ENCODE measurements around the gene SEMA7A.

SEMA7A gene

DNA sequence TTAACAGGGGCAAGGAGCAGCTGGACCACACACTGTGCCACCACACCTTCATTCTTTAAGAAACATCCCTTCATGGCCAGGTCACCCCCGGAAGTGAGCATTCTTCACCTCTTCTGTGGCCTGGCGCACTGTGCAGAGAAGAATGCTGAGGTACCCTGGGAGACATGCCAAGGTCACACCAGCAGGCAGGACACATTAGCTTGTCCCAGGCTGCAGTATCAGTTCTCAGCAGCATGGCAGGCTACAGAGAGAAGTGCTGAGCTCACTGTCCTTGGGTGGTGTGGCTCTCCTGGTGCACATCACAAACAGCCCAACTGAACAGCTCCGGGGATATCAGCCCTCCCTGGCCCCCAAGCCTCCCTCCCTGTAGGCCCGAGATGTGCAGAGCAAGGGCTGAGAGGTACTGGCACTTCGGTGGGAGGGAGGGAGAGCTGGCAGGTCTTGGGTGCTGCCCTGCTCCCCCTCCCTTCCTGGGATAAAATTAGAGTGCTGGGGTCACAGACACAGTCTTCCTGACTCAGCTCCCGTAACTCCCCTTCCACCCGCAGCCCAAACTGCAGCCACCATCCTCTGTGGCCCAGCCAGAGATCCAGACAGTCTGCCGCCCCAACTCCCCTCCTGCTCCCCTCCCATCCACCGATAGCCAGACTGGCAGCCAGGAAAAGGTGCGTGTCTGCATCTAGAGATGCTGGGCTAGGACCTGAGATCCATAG lies 13.4 kb downstream of the SEMA7A start:
- Histone ChIP-seq H3K4me1 (ENCODE audit: control insufficient read depth, insufficient read depth, low read length) (peaks cover 32% of the 10 kb centered on the region), H3K27ac (ENCODE audit: low read depth, low read length) (no peak overlapping the region), H3K4me3 (ENCODE audit: low read depth, low read length) (no peak overlapping the region), H3K27me3 (ENCODE audit: control insufficient read depth, insufficient read depth, low read length) (no peaks in the 10 kb centered on the region), H3K36me3 (ENCODE audit: control insufficient read depth, insufficient read depth, low read length) (peaks cover 16% of the 10 kb centered on the region), H3K9ac (ENCODE audit: low read depth, low read length) (no peak overlapping the region), H3K9me3 (ENCODE audit: control insufficient read depth, insufficient read depth, low read length) (no peaks in the 10 kb centered on the region)

- peaks cover 19% of the 10 kb centered on the region for H3K36me3 ChIP-seq (ENCODE audit: control insufficient read depth, insufficient read depth, low read length)
- H3K27me3 ChIP-seq (ENCODE audit: control insufficient read depth, insufficient read depth, low read length): no peaks in the 10 kb centered on the region
- H3K4me1 ChIP-seq (ENCODE audit: control insufficient read depth, insufficient read depth, low read length): peaks cover 32% of the 10 kb centered on the region
- H3K9ac ChIP-seq (ENCODE audit: low read depth, low read length): no peak overlapping the region
- H3K9me3 ChIP-seq (ENCODE audit: control insufficient read depth, insufficient read depth, low read length): no peaks in the 10 kb centered on the region
- H3K27ac ChIP-seq (ENCODE audit: low read depth, low read length): no peak overlapping the region
- H3K4me3 ChIP-seq (ENCODE audit: low read depth, low read length): no peak overlapping the region
These were observed 14.3 kb downstream of the SEMA7A start for GRCh38 chr15:74419432-74419831.

- no peak overlapping the region for H3K4me3 ChIP-seq (ENCODE audit: low read depth, low read length)
- H3K4me1 ChIP-seq (ENCODE audit: control insufficient read depth, insufficient read depth, low read length): peaks cover 31% of the 10 kb centered on the region
- no peaks in the 10 kb centered on the region for H3K27me3 ChIP-seq (ENCODE audit: control insufficient read depth, insufficient read depth, low read length)
- H3K27ac ChIP-seq (ENCODE audit: low read depth, low read length): no peak overlapping the region
- H3K9ac ChIP-seq (ENCODE audit: low read depth, low read length): no peak overlapping the region
- H3K36me3 ChIP-seq (ENCODE audit: control insufficient read depth, insufficient read depth, low read length): peaks cover 21% of the 10 kb centered on the region
- H3K9me3 ChIP-seq (ENCODE audit: control insufficient read depth, insufficient read depth, low read length): no peaks in the 10 kb centered on the region
These were observed 15.0 kb downstream of the SEMA7A start for GRCh38 chr15:74418575-74419338.

DNA sequence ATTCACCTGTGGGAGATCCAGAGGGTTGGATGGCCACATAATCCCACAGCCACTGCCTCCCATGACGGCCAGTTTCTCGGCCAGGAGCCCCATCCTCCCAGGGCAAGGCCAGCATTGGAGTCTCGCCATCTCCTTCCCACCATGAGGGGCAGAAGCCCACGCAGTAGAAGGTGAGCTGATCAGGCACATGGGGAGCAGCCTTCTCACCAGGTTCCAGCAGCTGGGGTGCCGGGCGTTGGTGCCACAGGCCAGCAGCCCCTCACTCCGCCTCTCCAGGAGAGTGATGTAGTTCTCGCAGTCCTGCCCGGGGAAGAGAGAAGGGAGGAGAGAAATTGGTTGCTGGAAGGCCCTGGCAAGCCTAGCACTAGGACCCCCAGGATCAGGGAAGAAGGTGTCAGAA lies 16.1 kb downstream of the SEMA7A start:
- Histone ChIP-seq H3K9me3 (ENCODE audit: control insufficient read depth, insufficient read depth, low read length) (no peaks in the 10 kb centered on the region), H3K9ac (ENCODE audit: low read depth, low read length) (no peak overlapping the region), H3K4me3 (ENCODE audit: low read depth, low read length) (no peak overlapping the region), H3K27me3 (ENCODE audit: control insufficient read depth, insufficient read depth, low read length) (no peaks in the 10 kb centered on the region), H3K36me3 (ENCODE audit: control insufficient read depth, insufficient read depth, low read length) (peaks cover 31% of the 10 kb centered on the region), H3K4me1 (ENCODE audit: control insufficient read depth, insufficient read depth, low read length) (peaks cover 20% of the 10 kb centered on the region), H3K27ac (ENCODE audit: low read depth, low read length) (no peak overlapping the region)

DNA sequence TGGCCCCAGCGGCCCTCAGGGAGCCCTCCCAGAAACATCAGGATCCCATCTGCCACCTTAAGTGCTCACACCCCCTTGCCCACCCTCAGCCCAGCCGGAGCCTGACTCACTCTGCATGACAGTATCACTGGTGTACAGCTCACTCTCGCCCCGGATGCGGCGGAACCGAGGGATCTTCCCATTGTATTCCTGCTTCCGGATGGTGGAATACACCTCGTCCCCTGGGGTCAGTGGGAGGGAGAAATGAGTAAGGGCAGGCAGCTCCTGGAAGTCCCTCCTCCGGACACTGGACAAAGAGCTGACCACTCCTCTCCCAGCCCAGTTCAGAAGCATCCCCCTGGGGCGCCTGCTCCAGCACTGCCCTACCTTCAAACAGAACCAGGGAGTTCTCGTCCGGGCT lies 16.5 kb downstream of the SEMA7A start:
- Histone ChIP-seq H3K9me3 (ENCODE audit: control insufficient read depth, insufficient read depth, low read length) (no peaks in the 10 kb centered on the region), H3K4me3 (ENCODE audit: low read depth, low read length) (no peak overlapping the region), H3K27me3 (ENCODE audit: control insufficient read depth, insufficient read depth, low read length) (no peaks in the 10 kb centered on the region), H3K27ac (ENCODE audit: low read depth, low read length) (no peak overlapping the region), H3K9ac (ENCODE audit: low read depth, low read length) (no peak overlapping the region), H3K4me1 (ENCODE audit: control insufficient read depth, insufficient read depth, low read length) (peaks cover 16% of the 10 kb centered on the region), H3K36me3 (ENCODE audit: control insufficient read depth, insufficient read depth, low read length) (peaks cover 31% of the 10 kb centered on the region)

DNA sequence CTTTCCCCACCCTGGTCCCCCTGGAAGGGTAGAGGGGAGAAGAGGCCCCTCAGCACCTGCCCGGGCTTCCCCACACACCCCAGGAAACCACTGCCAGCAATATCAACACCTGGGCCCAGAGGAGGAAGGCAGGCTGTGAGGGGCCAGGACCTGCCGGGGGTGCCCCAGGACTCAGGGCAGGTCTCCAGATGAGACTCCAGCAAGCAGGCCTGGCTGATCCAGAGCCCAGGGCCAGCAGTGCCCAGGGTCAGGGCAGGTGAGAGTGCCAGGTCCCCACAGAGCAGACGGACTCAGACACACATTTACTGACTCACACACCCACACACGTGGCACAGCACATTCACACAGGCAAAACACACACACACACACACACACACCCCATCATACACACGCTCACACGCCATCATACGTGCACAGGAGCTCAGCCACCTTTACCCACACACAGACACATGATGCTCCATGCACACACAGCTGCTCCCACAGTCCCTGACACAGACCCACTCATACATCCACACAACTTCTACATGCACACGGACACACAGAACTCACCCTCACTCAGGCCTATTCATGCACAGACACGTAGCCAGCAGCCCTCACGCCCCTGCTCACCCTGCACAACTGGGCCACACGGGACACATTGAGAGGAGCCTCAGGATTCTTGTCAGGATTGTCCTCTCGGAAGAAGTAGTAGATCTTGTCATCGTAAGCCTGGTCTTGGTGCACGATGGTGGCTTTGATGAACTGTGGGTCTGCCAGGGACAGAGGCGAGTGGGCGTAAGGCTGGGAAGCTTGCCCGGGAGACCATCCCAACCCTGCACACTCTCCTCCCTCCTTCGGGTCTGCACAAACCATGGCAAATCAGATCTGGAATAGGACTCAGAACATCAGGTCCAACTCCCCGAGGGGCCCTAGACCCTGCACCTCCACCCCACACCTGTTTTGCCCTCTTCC lies 17.5 kb downstream of the SEMA7A start:
- no peak overlapping the region for H3K9ac ChIP-seq (ENCODE audit: low read depth, low read length)
- no peak overlapping the region for H3K27ac ChIP-seq (ENCODE audit: low read depth, low read length)
- peaks cover 31% of the 10 kb centered on the region for H3K36me3 ChIP-seq (ENCODE audit: control insufficient read depth, insufficient read depth, low read length)
- no peaks in the 10 kb centered on the region for H3K9me3 ChIP-seq (ENCODE audit: control insufficient read depth, insufficient read depth, low read length)
- H3K4me3 ChIP-seq (ENCODE audit: low read depth, low read length): no peak overlapping the region
- H3K4me1 ChIP-seq (ENCODE audit: control insufficient read depth, insufficient read depth, low read length): peaks cover 6% of the 10 kb centered on the region
- H3K27me3 ChIP-seq (ENCODE audit: control insufficient read depth, insufficient read depth, low read length): no peaks in the 10 kb centered on the region

DNA sequence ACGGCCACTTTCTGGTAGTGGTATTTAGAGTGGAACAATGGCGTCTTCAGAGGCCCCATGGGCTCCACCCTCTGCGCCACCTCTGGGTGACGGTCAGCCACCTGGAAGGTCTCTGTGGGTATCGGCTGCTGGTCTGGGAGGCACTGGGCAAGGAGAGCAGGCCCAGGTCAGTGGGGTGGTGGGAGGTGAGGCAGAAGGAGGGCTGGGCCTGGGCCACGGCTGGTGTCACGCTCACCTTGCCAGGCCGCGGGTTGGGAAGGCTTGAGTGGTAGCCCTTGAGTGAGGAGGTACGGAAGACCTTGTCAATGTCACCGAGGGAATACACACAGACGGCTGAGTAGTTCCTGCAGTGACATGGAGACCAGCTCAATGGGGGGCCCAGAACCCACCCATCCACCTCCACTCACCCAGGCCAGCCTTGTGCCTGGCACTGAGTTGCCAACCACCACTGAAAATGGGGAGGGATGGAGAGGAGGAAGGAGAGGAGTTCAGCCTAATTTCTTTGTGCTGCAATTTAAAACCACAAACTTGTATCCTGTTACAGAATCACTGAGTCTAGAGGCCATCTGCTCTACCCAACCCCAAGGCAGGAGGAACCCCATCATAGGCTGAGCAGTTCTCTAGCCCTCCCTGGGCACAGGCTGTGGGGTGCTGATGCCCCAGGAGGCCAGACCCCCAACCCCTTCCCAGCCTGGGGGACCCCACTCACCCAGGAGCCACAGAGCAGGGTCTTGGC lies 19.0 kb downstream of the SEMA7A start:
- no peaks in the 10 kb centered on the region for H3K27me3 ChIP-seq (ENCODE audit: control insufficient read depth, insufficient read depth, low read length)
- H3K27ac ChIP-seq (ENCODE audit: low read depth, low read length): no peak overlapping the region
- peaks cover 39% of the 10 kb centered on the region for H3K36me3 ChIP-seq (ENCODE audit: control insufficient read depth, insufficient read depth, low read length)
- no peaks in the 10 kb centered on the region for H3K4me1 ChIP-seq (ENCODE audit: control insufficient read depth, insufficient read depth, low read length)
- no peak overlapping the region for H3K9ac ChIP-seq (ENCODE audit: low read depth, low read length)
- H3K4me3 ChIP-seq (ENCODE audit: low read depth, low read length): no peak overlapping the region
- no peaks in the 10 kb centered on the region for H3K9me3 ChIP-seq (ENCODE audit: control insufficient read depth, insufficient read depth, low read length)

GRCh38 chr15:74414081-74414580 lies 19.6 kb downstream of the SEMA7A start:
- Histone ChIP-seq H3K27ac (ENCODE audit: low read depth, low read length) (no peak overlapping the region), H3K36me3 (ENCODE audit: control insufficient read depth, insufficient read depth, low read length) (peaks cover 39% of the 10 kb centered on the region), H3K9ac (ENCODE audit: low read depth, low read length) (no peak overlapping the region), H3K4me3 (ENCODE audit: low read depth, low read length) (no peak overlapping the region), H3K9me3 (ENCODE audit: control insufficient read depth, insufficient read depth, low read length) (no peaks in the 10 kb centered on the region), H3K4me1 (ENCODE audit: control insufficient read depth, insufficient read depth, low read length) (no peaks in the 10 kb centered on the region), H3K27me3 (ENCODE audit: control insufficient read depth, insufficient read depth, low read length) (no peaks in the 10 kb centered on the region)

GRCh38 chr15:74413350-74414080 lies 20.2 kb downstream of the SEMA7A start:
- no peak overlapping the region for H3K9ac ChIP-seq (ENCODE audit: low read depth, low read length)
- no peak overlapping the region for H3K27ac ChIP-seq (ENCODE audit: low read depth, low read length)

DNA sequence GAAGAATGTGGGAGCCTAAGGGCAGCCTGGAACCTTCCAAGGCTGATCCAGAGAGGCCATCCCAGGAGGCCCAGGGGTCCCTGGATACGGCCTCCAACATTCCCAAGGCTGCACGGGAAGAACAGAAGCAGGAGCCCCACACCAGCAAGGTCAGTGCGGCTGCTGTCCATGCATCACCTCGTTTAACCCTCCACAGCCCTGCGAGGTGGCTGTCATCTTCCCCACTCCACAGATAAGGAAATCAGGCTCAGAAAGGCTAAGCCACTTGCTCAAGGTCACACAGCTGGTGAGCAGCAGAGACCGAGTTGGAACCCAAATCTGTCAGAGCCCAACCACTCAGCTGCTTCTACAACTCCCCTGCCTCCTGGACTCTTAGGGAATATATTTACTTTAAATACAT lies 21.6 kb downstream of the SEMA7A start:
- H3K27me3 ChIP-seq (ENCODE audit: control insufficient read depth, insufficient read depth, low read length): no peaks in the 10 kb centered on the region
- H3K36me3 ChIP-seq (ENCODE audit: control insufficient read depth, insufficient read depth, low read length): peaks cover 34% of the 10 kb centered on the region
- H3K4me1 ChIP-seq (ENCODE audit: control insufficient read depth, insufficient read depth, low read length): peaks cover 1% of the 10 kb centered on the region; the same call in 1 of the 2 replicates
- no peak overlapping the region for H3K27ac ChIP-seq (ENCODE audit: low read depth, low read length)
- H3K9me3 ChIP-seq (ENCODE audit: control insufficient read depth, insufficient read depth, low read length): no peaks in the 10 kb centered on the region
- H3K4me3 ChIP-seq (ENCODE audit: low read depth, low read length): no peak overlapping the region
- no peak overlapping the region for H3K9ac ChIP-seq (ENCODE audit: low read depth, low read length)

More at GRCh38 chr15:74413350-74414080, 20.2 kb downstream of the SEMA7A start:
- H3K4me3 ChIP-seq (ENCODE audit: low read depth, low read length): no peak overlapping the region
- no peaks in the 10 kb centered on the region for H3K27me3 ChIP-seq (ENCODE audit: control insufficient read depth, insufficient read depth, low read length)
- no peaks in the 10 kb centered on the region for H3K4me1 ChIP-seq (ENCODE audit: control insufficient read depth, insufficient read depth, low read length)
- peaks cover 39% of the 10 kb centered on the region for H3K36me3 ChIP-seq (ENCODE audit: control insufficient read depth, insufficient read depth, low read length)
- H3K9me3 ChIP-seq (ENCODE audit: control insufficient read depth, insufficient read depth, low read length): no peaks in the 10 kb centered on the region

Data from HUES48 (cell line).